ENCODE measurements around the gene GRK7.
A peak's percentile ranks its signal among the peaks of the same experiment; 100 is the strongest.
"Not testable (repeated sequence)": the region's sequence is repeated elsewhere in the genome, so short reads cannot be mapped to it uniquely, and the experiment has no call there.

The GRK7 gene

DNA sequence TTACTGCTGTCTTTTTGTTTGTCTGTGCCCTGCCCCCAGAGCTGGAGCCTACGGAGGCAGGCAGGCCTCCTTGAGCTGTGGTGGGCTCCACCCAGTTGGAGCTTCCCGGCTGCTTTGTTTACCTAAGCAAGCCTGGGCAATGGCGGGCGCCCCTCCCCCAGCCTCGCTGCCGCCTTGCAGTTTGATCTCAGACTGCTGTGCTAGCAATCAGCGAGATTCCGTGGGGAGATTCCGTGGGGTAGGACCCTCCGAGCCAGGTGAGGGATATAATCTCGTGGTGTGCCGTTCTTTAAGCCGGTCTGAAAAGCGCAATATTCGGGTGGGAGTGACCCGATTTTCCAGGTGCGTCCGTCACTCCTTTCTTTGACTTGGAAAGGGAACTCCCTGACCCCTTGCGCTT lies 656 bp upstream of the GRK7 start:
- DNase-seq: not testable (repeated sequence)

GRCh38 chr3:141764045-141764444 lies 837 bp downstream of the GRK7 start:
- DNase-seq: no peak

DNA sequence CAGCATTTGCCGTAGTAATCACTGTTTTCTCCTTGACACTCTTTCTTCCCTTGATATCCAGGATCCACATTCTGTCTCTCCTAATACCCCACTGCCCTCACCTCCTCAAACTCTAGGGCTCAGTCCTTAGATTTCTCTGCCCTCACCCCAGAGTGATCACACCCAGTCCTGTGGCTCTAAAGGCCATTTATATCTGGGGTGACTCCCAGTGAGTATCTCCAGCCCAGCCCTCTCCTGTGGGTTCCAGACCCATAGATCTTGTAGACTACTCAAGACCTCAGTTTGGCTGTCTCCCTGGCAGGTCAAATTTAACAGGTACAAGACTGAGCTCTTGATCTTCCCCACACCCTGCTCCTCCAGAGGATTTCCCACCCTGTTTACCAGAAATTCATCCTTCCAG lies 1.3 kb downstream of the GRK7 start:
- DNase-seq: no peak

DNA sequence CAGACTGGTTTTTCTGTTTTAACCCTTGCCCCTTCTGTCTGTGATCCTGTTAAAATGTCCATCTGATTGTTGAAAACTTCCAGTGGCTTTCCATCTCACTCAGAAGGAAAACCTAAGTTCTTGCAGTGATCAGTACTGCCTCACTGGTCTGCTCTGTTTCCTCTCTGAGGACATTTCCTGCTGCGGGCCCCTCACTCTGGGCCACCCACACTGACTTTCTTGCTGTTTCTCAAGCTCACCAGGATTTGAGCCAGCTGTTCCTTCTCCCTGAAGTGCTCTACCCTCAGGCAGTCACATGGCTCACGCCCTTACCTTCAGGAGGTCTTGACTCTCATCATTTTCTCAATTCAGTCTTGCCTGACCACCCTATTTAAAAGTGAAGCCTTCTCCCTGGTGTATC lies 1.8 kb downstream of the GRK7 start:
- DNase-seq: peak; percentile 5

DNA sequence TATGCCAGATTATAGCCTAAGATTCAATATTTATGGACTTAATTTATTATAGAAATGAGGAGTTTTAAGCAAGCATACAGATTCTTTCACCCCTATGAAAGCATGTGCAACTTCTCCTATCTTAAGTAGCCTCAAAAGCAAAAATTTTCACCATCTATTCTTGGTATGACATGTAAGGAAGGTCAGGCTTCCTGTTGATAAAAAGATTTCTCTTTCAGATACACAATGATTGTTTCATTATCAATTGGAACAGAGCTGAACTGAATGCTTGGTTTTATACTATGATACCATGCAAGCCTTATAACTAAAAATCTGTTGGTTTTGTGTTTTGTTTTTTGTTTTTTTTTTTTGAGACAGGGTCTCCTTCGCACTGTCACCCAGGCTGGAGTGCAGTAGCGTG lies 3.9 kb downstream of the GRK7 start:
- no peak for DNase-seq

DNA sequence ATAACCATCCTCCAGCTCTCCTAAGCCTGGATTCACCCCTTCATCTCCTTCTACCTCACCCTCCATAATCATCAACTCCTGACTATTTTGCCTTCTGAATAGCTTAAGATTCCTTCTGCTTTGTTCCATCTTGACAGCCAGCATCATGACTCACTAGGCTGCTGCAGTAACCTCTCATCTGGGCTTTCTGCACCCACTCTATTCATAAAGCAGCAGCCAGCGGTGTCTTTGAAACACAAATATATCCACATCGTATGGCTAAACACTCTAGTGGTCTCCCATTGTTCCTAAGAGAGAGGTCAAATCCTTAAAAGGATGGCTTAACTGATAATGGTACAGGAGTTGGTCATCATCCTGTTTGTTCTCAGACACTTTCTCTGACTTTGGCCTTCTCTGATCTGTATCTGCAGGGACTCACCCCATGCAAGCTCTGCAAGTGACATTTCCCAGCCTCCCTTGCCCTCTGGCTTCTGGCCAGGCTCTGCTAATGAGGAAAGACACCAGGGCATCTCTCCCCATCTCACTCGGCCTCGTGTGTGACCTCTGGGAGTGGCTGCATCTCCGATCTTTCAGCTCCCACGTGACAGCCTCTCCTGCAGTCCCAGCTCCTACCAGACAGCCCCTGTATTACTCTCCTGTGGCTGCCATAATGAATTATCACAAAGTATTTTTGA lies 6.2 kb downstream of the GRK7 start:
- DNase-seq: no peak

DNA sequence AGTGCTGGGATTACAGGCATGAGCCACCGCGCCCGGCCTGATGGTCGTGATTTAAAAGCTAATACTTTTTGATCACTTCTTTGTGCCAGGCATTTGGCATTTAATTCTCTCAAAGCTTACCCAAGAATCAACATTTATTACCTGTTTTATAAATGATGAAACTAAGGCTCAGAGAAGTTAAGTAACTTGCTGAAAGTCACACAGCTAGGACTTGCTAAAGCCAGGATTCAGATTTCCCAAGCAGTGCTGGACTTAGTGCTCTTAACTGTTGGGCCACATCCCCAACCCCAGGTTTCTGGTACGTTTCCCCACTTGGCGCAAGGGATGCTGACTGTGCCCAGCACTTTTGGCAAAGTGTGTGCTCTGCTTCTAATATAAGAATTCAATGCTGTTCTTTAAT lies 10.5 kb downstream of the GRK7 start:
- DNase-seq: no peak

- DNase-seq: no peak
These were observed 13.2 kb downstream of the GRK7 start for GRCh38 chr3:141776376-141776775.

DNA sequence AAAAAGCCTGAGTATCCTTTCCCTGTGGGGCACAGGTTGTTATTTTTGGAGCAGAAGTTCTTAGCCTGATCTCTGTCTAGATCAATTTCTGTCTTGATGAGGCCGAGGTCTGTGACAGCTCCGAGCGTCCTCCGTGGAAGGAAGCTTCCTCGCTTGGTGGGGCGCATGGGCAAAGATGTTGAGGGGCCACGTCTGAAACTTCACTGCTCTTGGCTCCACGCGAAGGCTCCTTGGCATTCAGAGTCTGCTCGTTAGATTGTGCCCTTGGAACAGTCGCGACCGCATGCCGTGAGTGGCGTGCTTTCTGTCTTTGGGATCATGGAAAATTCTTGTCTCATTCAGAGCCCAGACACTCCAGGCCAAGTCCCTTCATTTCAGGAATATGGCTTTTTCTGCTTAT lies 13.7 kb downstream of the GRK7 start:
- DNase-seq: no peak

GRCh38 chr3:141777957-141778813 lies 15.0 kb downstream of the GRK7 start:
- DNase-seq: no peak

- no peak for DNase-seq
These were observed 16.5 kb downstream of the GRK7 start for GRCh38 chr3:141779667-141780066.

DNA sequence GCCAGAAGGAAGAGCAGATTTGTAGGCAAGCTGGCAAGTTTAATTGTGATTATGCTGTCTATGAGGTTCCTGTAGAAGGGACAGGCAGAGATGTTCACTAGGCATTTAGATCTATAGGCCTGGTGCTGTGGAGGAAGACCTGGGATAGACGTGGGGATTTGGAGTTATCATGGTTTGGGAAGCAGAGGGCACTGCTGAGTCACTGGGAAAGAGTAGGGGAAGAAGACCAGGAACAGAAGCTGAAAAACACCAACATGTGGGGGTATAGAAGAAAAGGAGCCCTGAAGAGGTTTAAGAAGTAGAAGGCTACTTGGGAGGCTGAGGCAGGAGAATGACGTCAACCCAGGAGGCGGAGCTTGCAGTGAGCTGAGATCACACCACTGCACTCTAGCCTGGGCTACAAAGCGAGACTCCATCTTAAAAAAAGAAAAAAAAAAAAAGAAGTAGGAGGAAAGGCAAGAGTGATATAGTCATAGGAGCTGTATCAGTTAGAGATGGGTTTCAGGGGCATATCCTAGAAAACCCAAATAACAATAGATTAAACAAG lies 19.3 kb downstream of the GRK7 start:
- DNase-seq: no peak

GRCh38 chr3:141783632-141784031 lies 20.4 kb downstream of the GRK7 start:
- DNase-seq: no peak

DNA sequence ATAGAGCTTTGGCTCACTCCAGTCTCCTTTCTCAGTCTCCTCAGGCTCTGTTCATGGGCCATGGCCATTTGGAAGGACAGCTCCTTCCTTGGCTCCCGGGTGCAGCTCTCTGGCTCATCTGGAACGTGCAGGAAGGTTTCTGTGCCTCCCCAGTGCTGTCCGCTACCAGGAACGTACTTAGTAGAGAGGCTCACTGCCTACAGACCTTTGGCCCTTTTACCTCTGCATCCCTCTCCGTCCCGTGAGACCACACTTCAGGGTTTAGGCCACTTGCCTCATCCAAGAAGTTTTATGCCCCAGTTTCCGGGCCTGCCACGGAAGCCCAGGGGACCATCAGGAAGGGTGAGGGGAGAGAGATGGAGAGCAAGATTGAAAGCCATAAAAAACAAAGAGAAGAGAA lies 20.9 kb downstream of the GRK7 start:
- DNase-seq: no peak

DNA sequence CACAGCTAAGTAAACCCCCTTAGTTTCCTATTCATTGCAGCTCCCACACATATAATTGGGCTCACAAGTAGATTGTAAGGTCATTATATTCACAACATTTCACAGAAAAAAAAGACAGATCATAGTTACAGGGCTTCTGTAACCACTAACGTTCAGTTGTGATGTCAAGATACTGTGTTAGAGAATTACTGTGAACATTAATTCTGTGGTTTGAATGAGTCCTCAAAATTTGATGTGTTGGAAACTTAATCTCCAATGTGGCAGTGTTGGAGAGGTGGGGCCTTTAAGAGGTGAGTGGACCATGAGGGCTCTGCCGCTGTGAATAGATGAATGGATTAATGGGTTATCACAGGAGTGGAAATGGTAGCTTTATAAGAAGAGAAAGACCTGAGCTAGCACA lies 21.3 kb downstream of the GRK7 start:
- no peak for DNase-seq

DNA sequence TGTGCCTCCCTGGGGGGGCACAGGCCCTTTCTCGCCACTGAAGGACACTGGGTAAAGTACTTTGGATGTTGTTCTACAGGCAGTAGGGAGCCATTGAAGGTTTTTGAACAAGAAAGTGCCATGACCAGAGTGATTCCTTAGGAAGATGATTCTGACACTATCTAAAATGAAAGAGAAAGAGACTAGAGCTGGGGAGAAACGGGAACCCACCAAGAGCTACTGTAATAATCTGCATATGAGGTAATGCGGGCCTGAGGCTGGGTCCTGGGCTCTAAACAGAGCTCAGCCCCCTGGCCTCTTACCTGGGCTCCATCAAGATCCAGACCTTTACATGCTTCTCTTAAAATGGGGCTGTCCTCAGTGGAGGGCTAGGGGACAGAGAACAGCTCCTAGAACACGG lies 24.9 kb downstream of the GRK7 start:
- DNase-seq: no peak

GRCh38 chr3:141788750-141789149 lies 25.5 kb downstream of the GRK7 start:
- DNase-seq: not testable (repeated sequence)

GRCh38 chr3:141789281-141789680 lies 26.1 kb downstream of the GRK7 start:
- no peak for DNase-seq

DNA sequence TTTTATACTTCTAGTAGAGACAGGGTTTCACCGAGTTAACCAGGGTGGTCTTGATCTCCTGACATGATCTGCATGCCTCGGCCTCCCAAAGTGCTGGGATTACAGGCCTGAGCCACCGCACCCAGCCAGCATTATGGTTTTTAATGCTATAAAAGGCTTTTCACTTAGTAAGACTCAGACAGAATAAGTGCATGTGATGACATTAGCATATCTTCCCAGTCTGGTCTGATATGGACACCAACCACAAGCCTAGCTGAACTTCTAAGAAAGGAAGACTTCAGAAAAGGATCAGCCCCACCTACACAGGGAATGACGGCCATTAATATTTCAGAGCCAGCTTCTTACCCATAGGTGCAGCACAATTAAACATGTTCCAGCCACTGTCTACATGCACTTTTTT lies 27.0 kb downstream of the GRK7 start:
- no peak for DNase-seq

- no peak for DNase-seq
These were observed 29.3 kb downstream of the GRK7 start for GRCh38 chr3:141792495-141792894.

DNA sequence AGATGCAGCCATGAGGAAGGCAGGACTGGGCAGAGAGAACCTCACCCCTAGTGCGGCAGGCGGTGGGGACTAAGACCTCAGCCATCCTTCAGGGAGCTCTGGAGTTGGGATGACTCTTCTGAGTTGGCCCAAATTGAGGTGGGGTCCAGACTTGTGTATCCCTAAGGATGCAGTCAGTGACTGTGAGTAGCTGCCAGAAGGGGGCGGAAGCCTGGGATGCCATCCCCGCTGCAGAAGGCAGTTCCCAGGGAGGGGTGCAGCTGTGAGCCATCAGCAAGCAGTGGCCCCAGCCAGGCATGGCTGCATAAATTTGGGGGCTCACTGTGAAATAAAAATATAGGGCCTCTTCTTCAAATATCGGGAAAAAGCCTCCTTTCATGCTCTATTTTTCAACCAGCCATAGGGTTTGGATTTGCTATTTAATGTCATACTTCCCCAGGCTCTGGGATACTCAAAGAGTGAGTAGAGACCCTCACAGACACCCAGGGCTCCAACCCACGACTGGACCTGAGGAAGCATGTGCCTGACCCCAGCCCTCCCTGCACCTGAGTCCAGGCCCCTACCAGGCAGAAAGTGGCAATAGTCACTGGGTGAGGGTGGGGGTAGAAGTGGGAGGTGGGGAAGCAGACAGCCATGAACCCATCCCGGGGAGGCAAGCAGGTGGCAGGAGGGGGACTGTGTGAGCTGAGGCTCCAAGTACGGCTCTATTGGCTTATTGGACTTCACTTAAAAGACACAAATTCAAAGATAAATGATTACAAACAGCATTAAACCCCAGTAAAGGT lies 30.5 kb downstream of the GRK7 start:
- no peak for DNase-seq

- DNase-seq: no peak
These were observed 32.1 kb downstream of the GRK7 start for GRCh38 chr3:141795276-141795675.

- no peak for DNase-seq
These were observed 32.5 kb downstream of the GRK7 start for GRCh38 chr3:141795741-141796080.
